Choroid plexus epithelial cell (primary cell): ENCODE data around the gene SYCE1L.
A peak's percentile ranks its signal among the peaks of the same experiment; 100 is the strongest.
"Not testable (repeated sequence)": the region's sequence is repeated elsewhere in the genome, so short reads cannot be mapped to it uniquely, and the experiment has no call there.

Experiments used
- DNase-seq: peaks from one replicate; pipeline ENCODE4 v3.0.0-alpha.2; 2010; ENCODE audit warnings: low read depth
- H3K4me3 ChIP-seq: 2 replicates; pipeline ENCODE4 v1.5.1; 2011; ENCODE audit warnings: low read depth, mild to moderate bottlenecking, control low read depth, low read length, moderate library complexity
- TF ChIP-seq, protein P1 (sequence below): conservative IDR thresholded peaks from 2 replicates; pipeline ENCODE4 v1.5.1; 2011; ENCODE audit warnings: low read depth, mild to moderate bottlenecking, control low read depth, inconsistent platforms, low read length, moderate library complexity

SYCE1L gene

DNA sequence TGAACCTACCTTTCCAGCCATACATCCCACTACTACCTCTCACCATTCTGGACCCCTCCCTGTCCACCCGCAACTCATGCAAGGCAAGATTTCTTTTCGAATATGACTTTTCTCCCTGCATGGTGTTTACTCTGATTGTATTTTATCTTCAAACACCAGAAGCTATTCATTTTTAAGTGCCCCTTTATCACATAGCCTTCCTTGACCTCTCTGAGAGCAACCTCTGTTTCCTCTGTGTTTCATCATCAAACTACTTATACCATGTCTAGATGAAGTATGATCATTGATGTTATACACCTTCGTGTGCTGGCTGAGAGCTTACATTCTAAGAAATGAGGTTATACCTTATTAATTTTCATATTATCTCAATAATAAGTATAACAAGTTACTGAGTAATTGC is 31.8 kb downstream of the SYCE1L start:
- no peak for DNase-seq
- TF ChIP-seq, protein P1, sequence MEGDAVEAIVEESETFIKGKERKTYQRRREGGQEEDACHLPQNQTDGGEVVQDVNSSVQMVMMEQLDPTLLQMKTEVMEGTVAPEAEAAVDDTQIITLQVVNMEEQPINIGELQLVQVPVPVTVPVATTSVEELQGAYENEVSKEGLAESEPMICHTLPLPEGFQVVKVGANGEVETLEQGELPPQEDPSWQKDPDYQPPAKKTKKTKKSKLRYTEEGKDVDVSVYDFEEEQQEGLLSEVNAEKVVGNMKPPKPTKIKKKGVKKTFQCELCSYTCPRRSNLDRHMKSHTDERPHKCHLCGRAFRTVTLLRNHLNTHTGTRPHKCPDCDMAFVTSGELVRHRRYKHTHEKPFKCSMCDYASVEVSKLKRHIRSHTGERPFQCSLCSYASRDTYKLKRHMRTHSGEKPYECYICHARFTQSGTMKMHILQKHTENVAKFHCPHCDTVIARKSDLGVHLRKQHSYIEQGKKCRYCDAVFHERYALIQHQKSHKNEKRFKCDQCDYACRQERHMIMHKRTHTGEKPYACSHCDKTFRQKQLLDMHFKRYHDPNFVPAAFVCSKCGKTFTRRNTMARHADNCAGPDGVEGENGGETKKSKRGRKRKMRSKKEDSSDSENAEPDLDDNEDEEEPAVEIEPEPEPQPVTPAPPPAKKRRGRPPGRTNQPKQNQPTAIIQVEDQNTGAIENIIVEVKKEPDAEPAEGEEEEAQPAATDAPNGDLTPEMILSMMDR, result no peak
- H3K4me3 ChIP-seq, result no peak overlapping the region

DNA sequence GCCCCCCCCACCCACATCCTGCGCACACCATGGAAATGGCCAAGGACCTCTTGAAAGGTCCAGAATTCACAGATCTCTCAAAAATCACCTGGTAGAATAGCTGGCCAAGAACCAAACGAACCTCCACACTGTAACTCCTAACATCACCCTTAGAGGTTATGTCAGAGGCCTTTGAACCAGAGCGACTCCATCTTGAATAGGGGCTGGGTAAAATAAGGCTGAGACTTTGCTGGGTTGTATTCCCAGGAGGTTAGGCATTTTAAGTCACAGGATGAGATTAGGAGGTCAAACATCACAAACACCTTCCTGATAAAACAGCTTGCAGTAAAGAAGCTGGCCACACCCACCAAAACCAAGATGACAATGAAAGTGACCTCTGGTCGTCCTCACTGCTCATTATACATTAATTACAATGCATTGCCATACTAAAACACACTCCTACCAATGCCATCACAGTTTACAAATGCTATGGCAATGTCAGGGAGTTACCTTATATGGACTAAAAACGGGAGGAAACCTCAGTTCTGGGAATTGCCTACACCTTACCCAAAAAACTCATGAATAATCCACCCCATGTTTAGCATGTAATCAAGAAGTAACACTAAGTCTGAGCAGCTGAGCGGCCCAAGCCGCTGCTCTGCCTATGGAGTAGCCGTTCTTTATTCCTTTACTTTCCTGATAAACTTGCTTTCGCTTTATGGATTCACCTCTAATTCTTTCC is 34.8 kb downstream of the SYCE1L start:
- TF ChIP-seq, protein P1, result no peak
- no peak overlapping the region for H3K4me3 ChIP-seq
- no peak for DNase-seq

DNA sequence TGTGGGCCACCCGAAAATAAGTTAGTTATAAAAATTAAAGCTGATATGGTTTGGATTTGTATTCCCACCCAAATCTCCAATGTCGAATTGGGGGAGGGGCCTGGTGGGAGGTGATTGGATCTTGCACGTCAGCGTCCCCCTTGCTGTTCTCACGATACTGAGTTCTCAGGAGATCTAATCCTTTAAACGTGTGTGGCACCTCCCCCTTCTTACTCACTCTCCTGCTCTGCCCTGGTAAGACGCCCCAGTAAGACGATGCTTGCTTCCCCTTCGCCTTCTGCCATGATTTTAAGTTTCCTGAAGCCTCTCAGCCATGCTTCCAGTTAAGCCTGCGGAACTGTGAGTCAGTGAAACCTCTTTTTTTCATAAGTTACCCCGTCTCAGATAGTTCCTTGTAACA is 35.4 kb downstream of the SYCE1L start:
- TF ChIP-seq, protein P1, result no peak
- DNase-seq, result peak; percentile 19
- no peak overlapping the region for H3K4me3 ChIP-seq

DNA sequence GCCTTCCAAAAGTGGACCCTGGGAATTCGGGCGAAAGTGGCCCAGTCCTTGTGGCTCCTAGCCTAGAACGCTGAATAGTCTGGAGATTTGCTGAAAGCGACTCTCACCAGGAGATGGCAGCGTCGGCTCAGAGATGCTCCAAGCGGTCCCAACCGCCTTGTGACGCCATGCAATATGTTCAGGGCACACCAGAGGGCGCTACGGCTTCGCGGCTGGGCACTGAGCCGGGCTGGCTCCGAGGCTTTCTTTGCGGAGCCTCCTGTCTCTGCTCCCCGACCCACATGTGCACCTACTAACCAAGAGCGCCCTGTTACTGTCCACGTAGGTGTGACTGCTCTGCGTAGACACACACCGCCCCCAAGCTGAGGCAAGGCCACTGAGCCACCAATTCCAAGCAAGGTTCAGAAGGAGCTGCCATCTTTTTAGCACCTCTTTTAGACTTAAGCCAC is 36.9 kb downstream of the SYCE1L start:
- peak overlapping the region; percentile 20 for H3K4me3 ChIP-seq

DNA sequence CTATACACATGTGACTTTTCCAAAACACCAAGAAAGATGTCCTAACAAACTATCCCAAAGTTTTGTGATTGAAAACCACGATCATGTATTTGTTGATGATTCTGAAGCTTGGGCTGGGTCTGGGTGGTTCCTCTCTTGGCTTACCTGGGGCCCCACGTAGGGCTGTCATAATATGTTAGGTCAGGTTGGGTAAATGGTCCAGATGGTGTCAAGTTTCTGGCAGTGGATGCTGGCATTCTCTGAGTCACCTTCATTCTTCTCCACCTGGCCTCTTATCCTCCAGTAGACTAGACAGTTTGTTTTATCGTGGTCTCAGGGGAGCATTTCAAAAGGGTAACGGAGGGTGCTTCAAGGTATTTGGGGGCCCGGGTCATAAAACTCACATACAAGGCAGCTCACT is 39.4 kb downstream of the SYCE1L start:
- DNase-seq, result no peak
- H3K4me3 ChIP-seq, result no peak overlapping the region
- TF ChIP-seq, protein P1, result no peak

More for the DNA sequence above, 36.9 kb downstream of the SYCE1L start:
- DNase-seq, result peak; percentile 90
- TF ChIP-seq, protein P1, result peak; percentile 100

DNA sequence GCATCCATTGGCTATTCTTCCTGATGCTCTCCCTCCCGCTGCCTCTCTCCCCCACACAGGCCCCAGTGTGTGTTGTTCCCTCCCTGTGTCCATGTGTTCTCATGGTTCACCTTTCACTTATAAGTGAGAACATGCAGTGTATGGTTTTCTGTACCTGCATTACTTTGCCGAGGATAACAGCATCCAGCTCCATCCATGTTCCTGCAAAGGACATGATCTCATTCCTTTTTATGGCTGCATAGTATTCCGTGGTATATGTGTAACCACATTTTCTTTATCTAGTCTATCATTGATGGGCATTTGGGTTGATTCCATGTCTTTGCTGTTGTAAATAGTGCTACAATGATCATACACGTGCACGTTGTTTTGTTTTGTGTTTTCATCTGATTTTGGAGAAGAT is 43.3 kb downstream of the SYCE1L start:
- not testable (repeated sequence) for DNase-seq, H3K4me3 ChIP-seq

DNA sequence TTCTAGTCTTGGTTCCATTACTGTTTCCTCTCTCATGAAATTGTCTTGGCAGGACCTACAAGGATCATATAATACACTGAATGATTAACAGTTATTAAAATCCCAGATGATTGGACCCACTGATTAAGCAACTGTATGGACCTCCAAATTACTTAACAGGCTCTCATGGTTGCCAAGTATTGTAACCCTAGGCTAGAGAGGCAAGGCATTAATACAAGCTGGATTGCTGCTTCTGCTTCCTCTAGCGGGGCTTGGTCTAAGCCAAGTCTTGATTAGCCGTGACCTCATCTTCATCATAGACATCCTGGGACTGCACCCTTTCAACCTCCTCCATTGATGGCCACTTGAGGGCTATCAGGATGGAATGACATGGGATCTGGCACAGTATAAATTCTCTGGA is 46.9 kb downstream of the SYCE1L start:
- TF ChIP-seq, protein P1, result no peak
- H3K4me3 ChIP-seq, result no peak overlapping the region
- DNase-seq, result no peak
